ENCODE results near the gene IMP3. TPM values are rescaled to one million over a fixed set of nuclear protein-coding genes. Genes with fewer than 3 reads are reported as not detected.

IMP3 gene
- total RNA-seq, 4 donors from 2014 or later = 139 to 273 (median 180) TPM

GRCh38 chr15:75669191-75669878 lies 29.3 kb upstream of the IMP3 start:
- no peaks in the 10 kb centered on the region for H3K9me3 ChIP-seq
- no peak for DNase-seq (ENCODE audit: low spot score in 2 of 2)
- no peak for TF ChIP-seq POLR2A (IDR thresholded peaks at IDR 0.05)
- no peak for TF ChIP-seq EP300 (IDR thresholded peaks at IDR 0.05)
- TF ChIP-seq POLR2AphosphoS5 (IDR thresholded peaks at IDR 0.05) = no peak
- TF ChIP-seq CTCF (IDR thresholded peaks at IDR 0.05) = no peak

GRCh38 chr15:75666823-75667501 lies 26.9 kb upstream of the IMP3 start:
- DNase-seq (ENCODE audit: low spot score in 2 of 2) = peak; percentile 92 to 93
- peak overlapping the region; percentile 93 for H3K27ac ChIP-seq
- no peaks in the 10 kb centered on the region for H3K9me3 ChIP-seq
- H3K36me3 ChIP-seq = no peaks in the 10 kb centered on the region
- H3K4me1 ChIP-seq = peaks cover 89% of the 10 kb centered on the region
- H3K27me3 ChIP-seq = no peaks in the 10 kb centered on the region
- WGBS = 12% methylated on average over 9 of the region's 15 CpGs
- H3K4me3 ChIP-seq = no peak overlapping the region
- TF ChIP-seq EP300 (IDR thresholded peaks at IDR 0.05) (no peak), CTCF (IDR thresholded peaks at IDR 0.05) (no peak), POLR2A (IDR thresholded peaks at IDR 0.05) (no peak), POLR2AphosphoS5 (IDR thresholded peaks at IDR 0.05) (peak; percentile 67 to 98 (median 92))

More at GRCh38 chr15:75669191-75669878, 29.3 kb upstream of the IMP3 start:
- 56% methylated on average over 7 of the region's 14 CpGs for WGBS
- no peak overlapping the region for H3K4me3 ChIP-seq
- H3K27ac ChIP-seq = peak overlapping the region; percentile 81
- H3K4me1 ChIP-seq = peaks cover 85% of the 10 kb centered on the region
- H3K36me3 ChIP-seq = no peaks in the 10 kb centered on the region
- H3K27me3 ChIP-seq = no peaks in the 10 kb centered on the region

GRCh38 chr15:75663931-75664421 lies 24.0 kb upstream of the IMP3 start:
- peak overlapping the region; percentile 49 for H3K27ac ChIP-seq
- DNase-seq (ENCODE audit: low spot score in 2 of 2) = no peak
- H3K36me3 ChIP-seq = peaks cover 6% of the 10 kb centered on the region
- H3K27me3 ChIP-seq = no peaks in the 10 kb centered on the region
- H3K9me3 ChIP-seq = no peaks in the 10 kb centered on the region
- 53% methylated on average over 7 of the region's 11 CpGs for WGBS
- peaks cover 99% of the 10 kb centered on the region for H3K4me1 ChIP-seq
- no peak for TF ChIP-seq CTCF (IDR thresholded peaks at IDR 0.05)
- no peak for TF ChIP-seq POLR2A (IDR thresholded peaks at IDR 0.05)
- no peak for TF ChIP-seq POLR2AphosphoS5 (IDR thresholded peaks at IDR 0.05)
- no peak for TF ChIP-seq EP300 (IDR thresholded peaks at IDR 0.05)
- no peak overlapping the region for H3K4me3 ChIP-seq

- TF ChIP-seq POLR2AphosphoS5 (IDR thresholded peaks at IDR 0.05) = no peak
- Histone ChIP-seq H3K36me3 (peaks cover 14% of the 10 kb centered on the region), H3K4me3 (no peak overlapping the region), H3K4me1 (peaks cover 99% of the 10 kb centered on the region), H3K27ac (peak overlapping the region; percentile 88), H3K9me3 (no peaks in the 10 kb centered on the region), H3K27me3 (no peaks in the 10 kb centered on the region)
- WGBS = 82% methylated on average over 6 of the region's 9 CpGs
- no peak for DNase-seq (ENCODE audit: low spot score in 2 of 2)
Measured at GRCh38 chr15:75662823-75663519, 22.9 kb upstream of the IMP3 start.

GRCh38 chr15:75661756-75662140 lies 21.7 kb upstream of the IMP3 start:
- WGBS = 44% methylated on average over 3 of the region's 3 CpGs
- no peak for DNase-seq (ENCODE audit: low spot score in 2 of 2)
- peaks cover 26% of the 10 kb centered on the region for H3K36me3 ChIP-seq
- H3K9me3 ChIP-seq = no peaks in the 10 kb centered on the region
- peaks cover 95% of the 10 kb centered on the region for H3K4me1 ChIP-seq
- H3K4me3 ChIP-seq = no peak overlapping the region
- TF ChIP-seq CTCF (IDR thresholded peaks at IDR 0.05) (no peak), EP300 (IDR thresholded peaks at IDR 0.05) (no peak), POLR2AphosphoS5 (IDR thresholded peaks at IDR 0.05) (no peak), POLR2A (IDR thresholded peaks at IDR 0.05) (no peak)
- H3K27me3 ChIP-seq = no peaks in the 10 kb centered on the region
- peak overlapping the region; percentile 88 for H3K27ac ChIP-seq
